GM21723 (cell line): ENCODE measurements around the gene PRKCB.
"Not testable (repeated sequence)": the region's sequence is repeated elsewhere in the genome, so short reads cannot be mapped to it uniquely, and the experiment has no call there.

ENCODE experiments used
- ATAC-seq: cut with Tn5 transposase; IDR thresholded peaks from one replicate; pipeline ENCODE4 v1.9.1; 2021; ENCODE audit warnings: mild to moderate bottlenecking, moderate library complexity; ENCODE audit not compliant: unreplicated experiment

Gene PRKCB

GRCh38 chr16:23996258-23996955 lies 160.6 kb downstream of the PRKCB start:
- ATAC-seq, result no peak

GRCh38 chr16:23998771-23999170 lies 163.0 kb downstream of the PRKCB start:
- ATAC-seq, result no peak

- ATAC-seq, result no peak
These were observed 163.9 kb downstream of the PRKCB start for GRCh38 chr16:23999663-24000062.

GRCh38 chr16:24001710-24002109 lies 165.9 kb downstream of the PRKCB start:
- ATAC-seq, result no peak

GRCh38 chr16:24002619-24003018 lies 166.8 kb downstream of the PRKCB start:
- no peak for ATAC-seq

- no peak for ATAC-seq
These were observed 169.8 kb downstream of the PRKCB start for GRCh38 chr16:24005577-24005976.

- no peak for ATAC-seq
These were observed 171.6 kb downstream of the PRKCB start for GRCh38 chr16:24007391-24007790.

- no peak for ATAC-seq
These were observed 172.2 kb downstream of the PRKCB start for GRCh38 chr16:24007934-24008333.

GRCh38 chr16:24009098-24009497 lies 173.3 kb downstream of the PRKCB start:
- no peak for ATAC-seq

GRCh38 chr16:24009955-24010354 lies 174.2 kb downstream of the PRKCB start:
- ATAC-seq, result no peak

- ATAC-seq, result peak; percentile 30
These were observed 174.8 kb downstream of the PRKCB start for GRCh38 chr16:24010440-24011089.

GRCh38 chr16:24011237-24011636 lies 175.5 kb downstream of the PRKCB start:
- no peak for ATAC-seq

GRCh38 chr16:24013054-24013636 lies 177.4 kb downstream of the PRKCB start:
- no peak for ATAC-seq

- peak; percentile 86 for ATAC-seq
These were observed 178.3 kb downstream of the PRKCB start for GRCh38 chr16:24013864-24014645.

GRCh38 chr16:24014955-24015354 lies 179.2 kb downstream of the PRKCB start:
- ATAC-seq, result not testable (repeated sequence)

GRCh38 chr16:24015923-24016322 lies 180.1 kb downstream of the PRKCB start:
- no peak for ATAC-seq

GRCh38 chr16:24018485-24018884 lies 182.7 kb downstream of the PRKCB start:
- no peak for ATAC-seq

- no peak for ATAC-seq
These were observed 187.0 kb downstream of the PRKCB start for GRCh38 chr16:24022797-24023196.

GRCh38 chr16:24023621-24024020 lies 187.8 kb downstream of the PRKCB start:
- no peak for ATAC-seq

- no peak for ATAC-seq
These were observed 189.2 kb downstream of the PRKCB start for GRCh38 chr16:24024971-24025370.

GRCh38 chr16:24027466-24027865 lies 191.7 kb downstream of the PRKCB start:
- no peak for ATAC-seq
